Panc1 (cell line): ENCODE data around the gene DACH1. TPM values are rescaled to one million over a fixed set of nuclear protein-coding genes. Genes with fewer than 3 reads are reported as not detected.

Experiments
- ATAC-seq: fragments of 200-7000 bp; cut with Tn5 transposase; 2 replicates; pipeline ENCODE4 v1.9.1; 2020; ENCODE audit warnings: mild to moderate bottlenecking, moderate library complexity
- BruUV-seq: library from RNA; stranded (reverse); fragments of 400-500 nt; replicated peaks from 2 replicates; lab custom pipeline; 2021; lab: Mats Ljungman, UMichigan
- CTCF ChIA-PET: fragments of 300-600 bp; sonication (Branson Sonifier 250); formaldehyde crosslinking; loops from one replicate; lab custom pipeline; 2022; ENCODE audit warnings: antibody characterized with exemption; lab: Charles Lee
- POLR2A ChIA-PET: fragments of 300-600 bp; sonication (Branson Sonifier 250); formaldehyde crosslinking; loops from one replicate; lab custom pipeline; 2022; ENCODE audit warnings: antibody characterized with exemption; lab: Charles Lee
- DNase-seq: peaks from one replicate; pipeline ENCODE4 v3.0.0-alpha.2; 2010; ENCODE audit warnings: low read depth, low spot score
- H3K27ac ChIP-seq: 2 replicates; pipeline ENCODE4 v1.5.1; 2011; ENCODE audit warnings: mild to moderate bottlenecking, low read length, inconsistent platforms
- H3K27me3 ChIP-seq: fragments of 200-500 bp; sonication (Bioruptor generic); 2 replicates; pipeline ENCODE4 v1.6.0; 2014; ENCODE audit warnings: low read length, inconsistent platforms; ENCODE audit not compliant: control insufficient read depth, insufficient read depth
- H3K36me3 ChIP-seq: fragments of 200-500 bp; sonication (Bioruptor generic); 2 replicates; pipeline ENCODE4 v1.5.1; 2014; ENCODE audit warnings: inconsistent platforms, mild to moderate bottlenecking, low read length, moderate library complexity; ENCODE audit not compliant: control insufficient read depth, insufficient read depth
- H3K4me1 ChIP-seq: 2 replicates; pipeline ENCODE4 v1.5.1; 2011; ENCODE audit warnings: inconsistent platforms, mild to moderate bottlenecking, low read length, moderate library complexity; ENCODE audit not compliant: control insufficient read depth, insufficient read depth
- H3K4me3 ChIP-seq, 2 experiments: 2 replicates each; pipeline ENCODE4 v1.5.1; 2011 to 2012; ENCODE audit warnings: low read depth in 2 of 2, low read length in 2 of 2, mild to moderate bottlenecking in 2 of 2, inconsistent platforms in 1 of 2, moderate library complexity in 1 of 2
- H3K9me3 ChIP-seq: fragments of 200-500 bp; sonication (Bioruptor generic); 2 replicates; pipeline ENCODE4 v1.5.1; 2014; ENCODE audit warnings: low read depth, mild to moderate bottlenecking, inconsistent platforms, low read length, moderate library complexity; ENCODE audit not compliant: control insufficient read depth, insufficient read depth
- CTCF ChIP-seq: fragments of 450-650 bp; IDR thresholded peaks from 2 replicates; pipeline ENCODE4 v1.5.1; 2017; ENCODE audit warnings: mild to moderate bottlenecking
- POLR2AphosphoS5 ChIP-seq: IDR thresholded peaks from 2 replicates; pipeline ENCODE4 v1.6.1; 2012; ENCODE audit warnings: mild to moderate bottlenecking, low read depth, low read length, moderate library complexity
- REST ChIP-seq, 2 experiments: IDR thresholded peaks; 2 replicates each; pipeline ENCODE4 v1.6.1; 2011 to 2012; ENCODE audit warnings: low read depth in 2 of 2, control low read depth in 1 of 2, low read length in 1 of 2, mild to moderate bottlenecking in 1 of 2, moderate library complexity in 1 of 2; ENCODE audit not compliant: insufficient read depth in 1 of 2
- SIN3A ChIP-seq: IDR thresholded peaks from 2 replicates; pipeline ENCODE4 v1.6.1; 2012; ENCODE audit warnings: low read depth, mild to moderate bottlenecking, low read length, moderate library complexity, borderline replicate concordance; ENCODE audit not compliant: insufficient read depth
- TCF7L2 ChIP-seq: IDR thresholded peaks from 2 replicates; pipeline ENCODE4 v1.6.1; 2011; ENCODE audit warnings: mild to moderate bottlenecking, low read depth, low read length, inconsistent platforms
- in situ Hi-C: cut with HindIII; loops from 2 replicates; pipeline ENCODE4 v1.10.0; 2016; ENCODE audit warnings: low sequenced_read_pairs, low pct_unique_long_range_greater_than_20kb
- intact Hi-C: fragments of 100-400 bp; cut with micrococcal nuclease; formaldehyde crosslinking; loops from one replicate; pipeline ENCODE4 v1.10.0; 2022; ENCODE audit not compliant: unreplicated experiment
- total RNA-seq: library from RNA; stranded (reverse); gene quantifications from one replicate; pipeline ENCODE4 v1.2.1, GENCODE V29; 2021; ENCODE audit not compliant: unreplicated experiment

Gene DACH1
- total RNA-seq, 1 experiment from 2014 or later = 0.54 TPM

- TF ChIP-seq CTCF (no peak), REST (IDR thresholded peaks at IDR 0.05; ENCODE audit: insufficient read depth in 1 of 2, low read depth in 2 of 2, low read length in 1 of 2) (no peak), TCF7L2 (no peak), SIN3A (no peak), POLR2AphosphoS5 (no peak)
- ATAC-seq = no peak
- DNase-seq = no peak
- ChIA-PET POLR2A (no interaction called here), CTCF (no interaction called here)
- H3K4me1 ChIP-seq = no peaks in the 10 kb centered on the region
- intact Hi-C loops = no loop called here
- H3K9me3 ChIP-seq = no peaks in the 10 kb centered on the region; the same call in 1 of the 2 replicates
- H3K4me3 ChIP-seq = no peak overlapping the region
- in situ Hi-C loops = no loop called here
- BruUV-seq = no TSS peak
- H3K27me3 ChIP-seq = no peaks in the 10 kb centered on the region
- no peak overlapping the region for H3K27ac ChIP-seq
- no peaks in the 10 kb centered on the region for H3K36me3 ChIP-seq
Observed at GRCh38 chr13:71417205-71417604, 449.8 kb downstream of the DACH1 start.

GRCh38 chr13:71412231-71412630, 454.8 kb downstream of the DACH1 start:
- Histone ChIP-seq H3K27ac (no peak overlapping the region), H3K27me3 (no peaks in the 10 kb centered on the region), H3K9me3 (no peaks in the 10 kb centered on the region), H3K4me1 (no peaks in the 10 kb centered on the region), H3K4me3 (no peak overlapping the region), H3K36me3 (no peaks in the 10 kb centered on the region)
- no peak for TF ChIP-seq SIN3A
- TF ChIP-seq POLR2AphosphoS5 = no peak
- no peak for TF ChIP-seq CTCF
- no peak for TF ChIP-seq TCF7L2
- no peak for TF ChIP-seq REST (IDR thresholded peaks at IDR 0.05; ENCODE audit: insufficient read depth in 1 of 2, low read depth in 2 of 2, low read length in 1 of 2)
- BruUV-seq = no TSS peak
- in situ Hi-C loops = no loop called here
- DNase-seq (no peak), ATAC-seq (no peak)
- intact Hi-C loops = no loop called here
- POLR2A ChIA-PET = no interaction called here
- CTCF ChIA-PET = no interaction called here
